HCT116 (cell line): ENCODE results near the gene USF1. TPM values are rescaled to one million over a fixed set of nuclear protein-coding genes. Genes with fewer than 3 reads are reported as not detected.
A peak's percentile ranks its signal among the peaks of the same experiment; 100 is the strongest.

Experiments
- ATAC-seq: fragments of 200-7000 bp; cut with Tn5 transposase; 2 replicates; pipeline ENCODE4 v1.9.1; 2020; ENCODE audit warnings: mild to moderate bottlenecking, moderate library complexity
- BruUV-seq: library from RNA; stranded (reverse); fragments of 400-500 nt; replicated peaks from 2 replicates; lab custom pipeline; 2021; lab: Mats Ljungman, UMichigan
- CTCF ChIA-PET: fragments of 300-600 bp; sonication (Branson Sonifier 250); formaldehyde crosslinking; loops from one replicate; lab custom pipeline; 2021; ENCODE audit warnings: antibody characterized with exemption; lab: Charles Lee
- POLR2A ChIA-PET: fragments of 300-600, 350-600 bp; sonication (Branson Sonifier 250); formaldehyde crosslinking; loops from one replicate; lab custom pipeline; 2021; ENCODE audit warnings: antibody characterized with exemption; lab: Charles Lee
- RAD21 ChIA-PET, 2 experiments: fragments of 300-600 bp; sonication (Branson Sonifier 250); formaldehyde crosslinking; loops; one replicate each; lab custom pipeline; 2023; ENCODE audit warnings: low total read pairs in 2 of 2; ENCODE audit not compliant: uncharacterized antibody in 2 of 2, unreplicated experiment in 2 of 2, low non-redundant PET in 1 of 2; lab: Charles Lee
- DNase-seq: peaks from one replicate; pipeline ENCODE4 v3.0.0-alpha.2; 2010; ENCODE audit warnings: low read depth, low spot score
- H2AFZ ChIP-seq: fragments of 200-600 bp; shearing (Covaris generic), sonication (generic); 2 replicates; pipeline ENCODE4 v1.6.1; 2017; ENCODE audit warnings: low read depth, mixed run types, mixed read lengths, antibody characterized with exemption, low read length; ENCODE audit not compliant: poor library complexity, severe bottlenecking
- H3K27ac ChIP-seq: 2 replicates; pipeline ENCODE4 v1.5.1; 2012; ENCODE audit warnings: low read depth, low read length
- H3K27me3 ChIP-seq: fragments of 200-600 bp; sonication (generic); 2 replicates; pipeline ENCODE4 v1.6.1; 2016; ENCODE audit warnings: mixed run types, low read length, mixed read lengths; ENCODE audit not compliant: insufficient read depth
- H3K36me3 ChIP-seq, 2 experiments: fragments of 200-500 bp in 1 of 2; fragments of 200-600 bp in 1 of 2; sonication (Bioruptor generic) in 1 of 2; sonication (generic) in 1 of 2; 2 replicates each; pipeline versions ENCODE4 v1.5.1 to v1.6.1; 2014 to 2016; ENCODE audit warnings: low read length in 2 of 2, inconsistent platforms in 1 of 2, mixed read lengths in 1 of 2, mixed run types in 1 of 2; ENCODE audit not compliant: insufficient read depth in 2 of 2, control insufficient read depth in 1 of 2
- H3K4me1 ChIP-seq, 2 experiments: fragments of 200-600 bp in 1 of 2; sonication (generic) in 1 of 2; 2 replicates each; pipeline versions ENCODE4 v1.5.1 to v1.6.1; 2012 to 2017; ENCODE audit warnings: low read length in 2 of 2, inconsistent platforms in 1 of 2, mild to moderate bottlenecking in 1 of 2, mixed read lengths in 1 of 2, mixed run types in 1 of 2, moderate library complexity in 1 of 2; ENCODE audit not compliant: insufficient read depth in 2 of 2, control insufficient read depth in 1 of 2
- H3K4me2 ChIP-seq: fragments of 200-600 bp; sonication (generic); 2 replicates; pipeline ENCODE4 v1.6.1; 2017; ENCODE audit warnings: mixed run types, low read length, mixed read lengths
- H3K4me3 ChIP-seq, 2 experiments: fragments of 200-600 bp in 1 of 2; sonication (generic) in 1 of 2; replicated peaks in 1 of 2; 2 replicates each; pipeline ENCODE4 v1.5.1; 2011 to 2016; ENCODE audit warnings: low read length in 2 of 2, control low read depth in 1 of 2, low read depth in 1 of 2, mild to moderate bottlenecking in 1 of 2, mixed read lengths in 1 of 2, mixed run types in 1 of 2
- H3K79me2 ChIP-seq: fragments of 200-600 bp; sonication (generic); 2 replicates; pipeline ENCODE4 v1.6.1; 2017; ENCODE audit warnings: mild to moderate bottlenecking, mixed run types, low read length, moderate library complexity, mixed read lengths; ENCODE audit not compliant: insufficient read depth
- H3K9ac ChIP-seq: fragments of 200-600 bp; sonication (generic); 2 replicates; pipeline ENCODE4 v1.6.1; 2016; ENCODE audit warnings: low read length, mixed read lengths
- H3K9me2 ChIP-seq: fragments of 200-600 bp; sonication (generic), shearing (Covaris generic); 2 replicates; pipeline ENCODE4 v1.6.1; 2017; ENCODE audit warnings: mixed run types, mild to moderate bottlenecking, moderate library complexity; ENCODE audit not compliant: insufficient read depth
- H3K9me3 ChIP-seq, 2 experiments: fragments of 200-500 bp in 1 of 2; fragments of 200-600 bp in 1 of 2; sonication (Bioruptor generic) in 1 of 2; sonication (generic) in 1 of 2; 2 replicates each; pipeline ENCODE4 v1.6.1; 2014 to 2017; ENCODE audit warnings: low read length in 2 of 2, mixed read lengths in 2 of 2, inconsistent platforms in 1 of 2, low read depth in 1 of 2, mild to moderate bottlenecking in 1 of 2, mixed run types in 1 of 2, moderate library complexity in 1 of 2; ENCODE audit not compliant: control insufficient read depth in 1 of 2, insufficient read depth in 1 of 2
- H4K20me1 ChIP-seq: fragments of 200-600 bp; sonication (generic), shearing (Covaris generic); 2 replicates; pipeline ENCODE4 v1.6.1; 2017; ENCODE audit warnings: mixed run types, mild to moderate bottlenecking, moderate library complexity; ENCODE audit not compliant: insufficient read depth
- CEBPB ChIP-seq: IDR thresholded peaks from 2 replicates; pipeline ENCODE4 v1.6.1; 2012; ENCODE audit warnings: low read depth
- EZH2 ChIP-seq: fragments of 200-600 bp; sonication (generic); IDR thresholded peaks from 2 replicates; pipeline ENCODE4 v1.6.1; 2017; ENCODE audit warnings: antibody characterized with exemption, mixed run types
- POLR2AphosphoS5 ChIP-seq: IDR thresholded peaks from 2 replicates; pipeline ENCODE4 v1.6.1; 2011; ENCODE audit warnings: mild to moderate bottlenecking, low read depth, low read length, moderate library complexity
- RAD21 ChIP-seq: IDR thresholded peaks from 2 replicates; pipeline ENCODE4 v1.6.1; 2012; ENCODE audit warnings: low read depth, mild to moderate bottlenecking
- SIN3A ChIP-seq: IDR thresholded peaks from 2 replicates; pipeline ENCODE4 v1.6.1; 2012; ENCODE audit warnings: low read depth
- SRF ChIP-seq: IDR thresholded peaks from 2 replicates; pipeline ENCODE4 v1.6.1; 2012; ENCODE audit warnings: low read depth
- ZFX ChIP-seq: fragments of 450-650 bp; IDR thresholded peaks from 2 replicates; pipeline ENCODE4 v1.6.1; 2017
- intact Hi-C: fragments of 100-400 bp; cut with micrococcal nuclease; formaldehyde crosslinking; loops from 2 replicates; pipeline ENCODE4 v1.10.0; 2022
- total RNA-seq: library from RNA; stranded (reverse); gene quantifications from one replicate; pipeline ENCODE4 v1.2.1, GENCODE V29; 2021; ENCODE audit not compliant: unreplicated experiment
- TF ChIP-seq, protein P1 (sequence below): IDR thresholded peaks from 2 replicates; pipeline ENCODE4 v1.6.1; 2012; ENCODE audit warnings: low read depth
- TF ChIP-seq, protein P2 (sequence below), 3 experiments: fragments of 200-600 bp in 1 of 3; sonication (generic) in 1 of 3; IDR thresholded peaks in 2 of 3; conservative IDR thresholded peaks in 1 of 3; 2 replicates each; pipeline ENCODE4 v1.5.1; 2012 to 2017; ENCODE audit warnings: low read depth in 2 of 3, low read length in 2 of 3, antibody characterized with exemption in 1 of 3, borderline replicate concordance in 1 of 3, control low read depth in 1 of 3, mild to moderate bottlenecking in 1 of 3, mixed read lengths in 1 of 3, mixed run types in 1 of 3, moderate library complexity in 1 of 3; ENCODE audit not compliant: insufficient read depth in 1 of 3
- TF ChIP-seq, protein P3 (sequence below): IDR thresholded peaks from 2 replicates; pipeline ENCODE4 v1.6.1; 2012

Gene USF1
- total RNA-seq, 1 experiment from 2014 or later: 48.0 TPM

DNA sequence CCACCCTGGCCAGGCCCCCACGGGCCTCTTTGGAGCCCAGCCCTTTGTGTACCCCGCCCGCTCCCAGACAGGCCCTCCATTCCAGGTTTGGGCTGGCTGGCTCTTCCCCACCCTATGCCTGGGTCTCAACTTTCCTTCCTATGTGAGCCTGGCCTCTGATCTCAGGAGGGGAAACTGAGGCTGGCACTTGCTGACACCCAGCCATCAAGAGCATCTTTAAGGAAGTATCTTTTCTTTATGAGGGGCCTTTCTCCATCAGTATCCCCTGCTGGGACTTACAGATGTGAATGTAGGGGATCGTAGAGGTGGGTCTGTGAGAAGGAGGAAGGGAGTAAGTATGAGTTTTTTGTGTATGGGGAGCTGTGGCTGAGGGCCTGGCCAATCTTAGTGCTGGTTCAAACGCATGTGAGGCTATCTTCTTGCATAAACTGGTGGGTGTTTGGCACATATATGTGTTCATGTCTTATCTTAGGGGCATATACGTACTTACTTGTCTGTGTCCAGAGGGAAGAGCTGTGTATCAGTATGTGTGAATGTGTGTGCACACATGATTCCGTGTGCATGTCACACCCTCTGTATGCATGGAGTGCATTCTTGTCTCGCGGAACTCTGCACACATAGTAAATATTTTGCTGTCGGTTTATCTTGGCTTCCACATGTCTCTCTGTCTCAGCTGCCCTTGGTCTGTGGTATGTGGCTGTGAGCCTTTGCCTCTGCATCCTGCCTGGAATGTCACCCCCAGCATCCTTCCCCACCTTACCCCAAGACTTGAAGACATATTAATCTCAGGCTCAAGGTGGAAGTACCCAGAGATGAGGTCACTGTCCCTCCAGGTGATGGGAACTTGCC is 38.2 kb upstream of the USF1 start:
- intact Hi-C loops: loop anchor here (1.0 kb wide), 1 partner anchor 31 kb away; no protein-coding TSS in a partner anchor
- no peak for DNase-seq
- H3K79me2 ChIP-seq: no peaks in the 10 kb centered on the region
- H3K27me3 ChIP-seq: no peaks in the 10 kb centered on the region
- peak overlapping the region in 1 of 2 experiments; percentile 40; a peak in 3 of 4 replicates for H3K4me3 ChIP-seq
- peak overlapping the region; percentile 73 for H3K4me2 ChIP-seq
- BruUV-seq: TSS peak; percentile 70
- H3K36me3 ChIP-seq: no peaks in the 10 kb centered on the region
- no peaks in the 10 kb centered on the region for H4K20me1 ChIP-seq
- peak; percentile 12 for ATAC-seq
- H3K9me3 ChIP-seq: no peaks in the 10 kb centered on the region
- RAD21 ChIA-PET: interaction anchor here in 1 of 2 experiments (0.5 kb wide), 1 partner anchor 94 kb away, joined by 3 read pairs; no protein-coding TSS in a partner anchor
- peak overlapping the region; percentile 46 for H3K27ac ChIP-seq
- H2AFZ ChIP-seq: no peak overlapping the region
- TF ChIP-seq CEBPB (no peak), EZH2 (no peak)
- H3K9ac ChIP-seq: peak overlapping the region; percentile 46
- POLR2A ChIA-PET: interaction anchor here (0.8 to 1.4 kb wide), 3 partner anchors 9 to 45 kb away, joined by 3 to 4 read pairs (median 4); partner anchors contain the start of genes TSTD1 and USF1
- H3K9me2 ChIP-seq: no peaks in the 10 kb centered on the region
- CTCF ChIA-PET: interaction anchor here (0.9 to 2.4 kb wide), 6 partner anchors 11 to 86 kb away, joined by 3 to 9 read pairs (median 4); partner anchors contain the start of gene KLHDC9
- H3K4me1 ChIP-seq: peaks cover 38 to 86% of the 10 kb centered on the region in 2 experiments

DNA sequence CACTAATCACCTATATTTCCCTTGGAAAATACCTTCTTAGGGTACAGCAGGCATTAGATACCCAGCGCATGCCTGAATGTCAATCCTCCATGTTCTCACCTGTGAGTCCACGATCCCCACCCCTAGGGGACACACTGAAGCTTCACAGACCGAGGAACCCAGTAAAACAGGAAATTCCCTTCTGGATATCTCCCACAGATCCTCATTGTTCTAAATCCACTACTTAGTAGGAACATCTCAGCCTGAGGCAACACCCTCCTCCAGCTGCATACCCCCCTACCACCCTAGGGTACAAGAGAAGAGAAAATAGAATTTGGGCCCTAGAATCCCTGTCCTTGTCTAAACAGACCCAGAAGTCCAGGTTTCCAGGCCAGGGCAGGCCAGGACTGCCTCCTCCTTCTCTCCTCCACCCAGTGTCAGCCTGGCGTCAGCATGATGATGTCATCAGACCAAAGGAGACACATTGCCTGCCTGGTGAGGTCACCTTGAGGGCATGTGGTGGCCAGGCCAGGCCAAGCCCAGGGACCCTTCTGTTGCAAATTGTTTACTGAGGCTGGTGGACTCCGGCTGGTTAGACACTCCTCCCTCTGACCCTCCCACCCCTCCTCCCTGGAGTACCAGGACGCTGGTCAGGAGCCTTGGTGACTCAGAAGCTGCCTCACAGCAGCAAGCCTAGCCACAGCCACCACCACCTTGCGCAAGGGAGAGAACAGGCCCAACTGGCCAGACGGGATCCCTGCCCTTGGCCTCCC is 37.4 kb upstream of the USF1 start:
- Histone ChIP-seq H3K27me3 (no peaks in the 10 kb centered on the region), H3K9ac (peak overlapping the region; percentile 46), H3K4me3 (peak overlapping the region; percentile 11 to 40; a peak in 3 of 4 replicates), H3K9me2 (no peaks in the 10 kb centered on the region), H4K20me1 (no peaks in the 10 kb centered on the region), H3K4me1 (peaks cover 34 to 78% of the 10 kb centered on the region in 2 experiments), H3K27ac (peak overlapping the region; percentile 46), H2AFZ (peak overlapping the region; percentile 56), H3K79me2 (no peaks in the 10 kb centered on the region), H3K36me3 (no peaks in the 10 kb centered on the region), H3K4me2 (peak overlapping the region; percentile 73), H3K9me3 (no peaks in the 10 kb centered on the region)
- ChIA-PET POLR2A (interaction anchor here (0.8 to 1.5 kb wide), 4 partner anchors 9 to 38 kb away, joined by 3 to 4 read pairs (median 3); partner anchors contain the start of gene USF1), CTCF (interaction anchor here (1.1 to 2.4 kb wide), 2 partner anchors 11 to 14 kb away, joined by 3 to 7 read pairs; no protein-coding TSS in a partner anchor), RAD21 (interaction anchor here in 1 of 2 experiments (0.5 kb wide), 1 partner anchor 93 kb away, joined by 3 read pairs; no protein-coding TSS in a partner anchor)
- intact Hi-C loops: loop anchor here (1.0 kb wide), 1 partner anchor 32 kb away; no protein-coding TSS in a partner anchor
- TSS peak; percentile 94 for BruUV-seq
- ATAC-seq (peak; percentile 94), DNase-seq (peak; percentile 89)
- TF ChIP-seq, protein P1, sequence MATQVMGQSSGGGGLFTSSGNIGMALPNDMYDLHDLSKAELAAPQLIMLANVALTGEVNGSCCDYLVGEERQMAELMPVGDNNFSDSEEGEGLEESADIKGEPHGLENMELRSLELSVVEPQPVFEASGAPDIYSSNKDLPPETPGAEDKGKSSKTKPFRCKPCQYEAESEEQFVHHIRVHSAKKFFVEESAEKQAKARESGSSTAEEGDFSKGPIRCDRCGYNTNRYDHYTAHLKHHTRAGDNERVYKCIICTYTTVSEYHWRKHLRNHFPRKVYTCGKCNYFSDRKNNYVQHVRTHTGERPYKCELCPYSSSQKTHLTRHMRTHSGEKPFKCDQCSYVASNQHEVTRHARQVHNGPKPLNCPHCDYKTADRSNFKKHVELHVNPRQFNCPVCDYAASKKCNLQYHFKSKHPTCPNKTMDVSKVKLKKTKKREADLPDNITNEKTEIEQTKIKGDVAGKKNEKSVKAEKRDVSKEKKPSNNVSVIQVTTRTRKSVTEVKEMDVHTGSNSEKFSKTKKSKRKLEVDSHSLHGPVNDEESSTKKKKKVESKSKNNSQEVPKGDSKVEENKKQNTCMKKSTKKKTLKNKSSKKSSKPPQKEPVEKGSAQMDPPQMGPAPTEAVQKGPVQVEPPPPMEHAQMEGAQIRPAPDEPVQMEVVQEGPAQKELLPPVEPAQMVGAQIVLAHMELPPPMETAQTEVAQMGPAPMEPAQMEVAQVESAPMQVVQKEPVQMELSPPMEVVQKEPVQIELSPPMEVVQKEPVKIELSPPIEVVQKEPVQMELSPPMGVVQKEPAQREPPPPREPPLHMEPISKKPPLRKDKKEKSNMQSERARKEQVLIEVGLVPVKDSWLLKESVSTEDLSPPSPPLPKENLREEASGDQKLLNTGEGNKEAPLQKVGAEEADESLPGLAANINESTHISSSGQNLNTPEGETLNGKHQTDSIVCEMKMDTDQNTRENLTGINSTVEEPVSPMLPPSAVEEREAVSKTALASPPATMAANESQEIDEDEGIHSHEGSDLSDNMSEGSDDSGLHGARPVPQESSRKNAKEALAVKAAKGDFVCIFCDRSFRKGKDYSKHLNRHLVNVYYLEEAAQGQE: no peak
- TF ChIP-seq, protein P2, sequence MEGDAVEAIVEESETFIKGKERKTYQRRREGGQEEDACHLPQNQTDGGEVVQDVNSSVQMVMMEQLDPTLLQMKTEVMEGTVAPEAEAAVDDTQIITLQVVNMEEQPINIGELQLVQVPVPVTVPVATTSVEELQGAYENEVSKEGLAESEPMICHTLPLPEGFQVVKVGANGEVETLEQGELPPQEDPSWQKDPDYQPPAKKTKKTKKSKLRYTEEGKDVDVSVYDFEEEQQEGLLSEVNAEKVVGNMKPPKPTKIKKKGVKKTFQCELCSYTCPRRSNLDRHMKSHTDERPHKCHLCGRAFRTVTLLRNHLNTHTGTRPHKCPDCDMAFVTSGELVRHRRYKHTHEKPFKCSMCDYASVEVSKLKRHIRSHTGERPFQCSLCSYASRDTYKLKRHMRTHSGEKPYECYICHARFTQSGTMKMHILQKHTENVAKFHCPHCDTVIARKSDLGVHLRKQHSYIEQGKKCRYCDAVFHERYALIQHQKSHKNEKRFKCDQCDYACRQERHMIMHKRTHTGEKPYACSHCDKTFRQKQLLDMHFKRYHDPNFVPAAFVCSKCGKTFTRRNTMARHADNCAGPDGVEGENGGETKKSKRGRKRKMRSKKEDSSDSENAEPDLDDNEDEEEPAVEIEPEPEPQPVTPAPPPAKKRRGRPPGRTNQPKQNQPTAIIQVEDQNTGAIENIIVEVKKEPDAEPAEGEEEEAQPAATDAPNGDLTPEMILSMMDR (IDR thresholded peaks at IDR 0.05 in 2 of 3, conservative IDR thresholded peaks at IDR 0.05 in 1 of 3; ENCODE audit: borderline replicate concordance in 1 of 3, insufficient read depth in 1 of 3, low read depth in 2 of 3, low read length in 2 of 3): no peak
- peak; percentile 40 for TF ChIP-seq ZFX
- no peak for TF ChIP-seq RAD21
- TF ChIP-seq, protein P3, sequence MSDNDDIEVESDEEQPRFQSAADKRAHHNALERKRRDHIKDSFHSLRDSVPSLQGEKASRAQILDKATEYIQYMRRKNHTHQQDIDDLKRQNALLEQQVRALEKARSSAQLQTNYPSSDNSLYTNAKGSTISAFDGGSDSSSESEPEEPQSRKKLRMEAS: no peak
- TF ChIP-seq SRF: no peak
- no peak for TF ChIP-seq SIN3A
- TF ChIP-seq POLR2AphosphoS5: peak; percentile 85
